Esophagus (tissue), 2 donors: ENCODE measurements around the gene TIGAR. TPM values are rescaled to one million over a fixed set of nuclear protein-coding genes. Genes with fewer than 3 reads are reported as not detected.

Experiments
- H3K27ac ChIP-seq, 2 donors: one replicate each; pipeline ENCODE4 v1.5.1; 2013; ENCODE audit warnings: low read depth in 2 of 2, mild to moderate bottlenecking in 2 of 2, inconsistent platforms in 1 of 2, low read length in 1 of 2, moderate library complexity in 1 of 2
- H3K27me3 ChIP-seq, 2 donors: one replicate each; pipeline ENCODE4 v1.6.1; 2013; ENCODE audit warnings: low read length in 2 of 2, control low read depth in 1 of 2, mild to moderate bottlenecking in 1 of 2; ENCODE audit not compliant: insufficient read depth in 2 of 2, control insufficient read depth in 1 of 2
- H3K36me3 ChIP-seq, 2 donors: one replicate each; pipeline ENCODE4 v1.6.1; 2013; ENCODE audit warnings: low read length in 1 of 2; ENCODE audit not compliant: control insufficient read depth in 2 of 2, insufficient read depth in 2 of 2
- H3K4me1 ChIP-seq, 2 donors: one replicate each; pipeline ENCODE4 v1.6.1; 2013; ENCODE audit warnings: low read length in 1 of 2; ENCODE audit not compliant: control insufficient read depth in 2 of 2, insufficient read depth in 2 of 2
- H3K4me3 ChIP-seq, 2 donors: one replicate each; pipeline ENCODE4 v1.5.1; 2013; ENCODE audit warnings: low read length in 2 of 2, mild to moderate bottlenecking in 2 of 2, low read depth in 1 of 2, moderate library complexity in 1 of 2
- H3K9me3 ChIP-seq, 2 donors: one replicate each; pipeline ENCODE4 v1.6.1; 2013; ENCODE audit warnings: mild to moderate bottlenecking in 2 of 2, low read depth in 1 of 2, low read length in 1 of 2, moderate library complexity in 1 of 2; ENCODE audit not compliant: control insufficient read depth in 2 of 2, insufficient read depth in 1 of 2
- WGBS, 2 donors: extraction: QIAGEN DNeasy Blood & Tissue Kit; methylation state at CpG; one replicate each; pipeline ENCODE4 v1.1.7; 2013; 5-methylcytosine and 5-hydroxymethylcytosine counted together
- polyA plus RNA-seq, 2 donors: library from polyadenylated mRNA; stranded (reverse); fragments of 200-250 nt; gene quantifications; one replicate each; pipeline ENCODE4 v1.2.3, GENCODE V29; 2013
- donor health status: healthy with polysubstance abuse.
- donor health status: Bipolar disorder and iron deficiency.

TIGAR gene
- polyA plus RNA-seq, 2 donors: 2.4 to 5.3 TPM

GRCh38 chr12:4383304-4383865, 62.4 kb downstream of the TIGAR start:
- Histone ChIP-seq H3K4me3 (no peak overlapping the region), H3K4me1 (no peaks in the 10 kb centered on the region), H3K9me3 (no peaks in the 10 kb centered on the region), H3K27ac (no peak overlapping the region), H3K36me3 (no peaks in the 10 kb centered on the region), H3K27me3 (no peaks in the 10 kb centered on the region)
- WGBS, 2 donors: 66 to 72% methylated on average over 8 of the region's 8 CpGs

GRCh38 chr12:4386801-4387200, 65.8 kb downstream of the TIGAR start:
- no peak overlapping the region for H3K4me3 ChIP-seq
- no peaks in the 10 kb centered on the region for H3K4me1 ChIP-seq
- H3K36me3 ChIP-seq: no peaks in the 10 kb centered on the region
- no peaks in the 10 kb centered on the region for H3K27me3 ChIP-seq
- no peak overlapping the region for H3K27ac ChIP-seq
- no peaks in the 10 kb centered on the region for H3K9me3 ChIP-seq
- WGBS, 2 donors: 70 to 75% methylated on average over 4 of the region's 4 CpGs

- Histone ChIP-seq H3K27ac (no peak overlapping the region), H3K9me3 (no peaks in the 10 kb centered on the region), H3K27me3 (no peaks in the 10 kb centered on the region), H3K4me3 (no peak overlapping the region), H3K36me3 (no peaks in the 10 kb centered on the region), H3K4me1 (no peaks in the 10 kb centered on the region)
- WGBS, 2 donors: 79 to 86% methylated on average over 5 of the region's 5 CpGs
Observed at GRCh38 chr12:4387607-4388006, 66.6 kb downstream of the TIGAR start.

- H3K27me3 ChIP-seq: no peaks in the 10 kb centered on the region
- 48% methylated on average over 1 of the region's 1 CpG for WGBS, 2 donors
- H3K4me1 ChIP-seq: no peaks in the 10 kb centered on the region
- H3K4me3 ChIP-seq: no peak overlapping the region
- H3K27ac ChIP-seq: no peak overlapping the region
- H3K9me3 ChIP-seq: no peaks in the 10 kb centered on the region
- no peaks in the 10 kb centered on the region for H3K36me3 ChIP-seq
Observed at GRCh38 chr12:4388032-4388431, 67.0 kb downstream of the TIGAR start.

GRCh38 chr12:4388662-4389061, 67.6 kb downstream of the TIGAR start:
- Histone ChIP-seq H3K4me1 (no peaks in the 10 kb centered on the region), H3K27ac (no peak overlapping the region), H3K27me3 (no peaks in the 10 kb centered on the region), H3K36me3 (no peaks in the 10 kb centered on the region), H3K9me3 (no peaks in the 10 kb centered on the region), H3K4me3 (no peak overlapping the region)
- 48% methylated on average over 2 of the region's 2 CpGs for WGBS, 2 donors

GRCh38 chr12:4392223-4392742, 71.3 kb downstream of the TIGAR start:
- Histone ChIP-seq H3K27ac (no peak overlapping the region), H3K4me1 (no peaks in the 10 kb centered on the region), H3K4me3 (no peak overlapping the region), H3K9me3 (no peaks in the 10 kb centered on the region), H3K27me3 (no peaks in the 10 kb centered on the region), H3K36me3 (no peaks in the 10 kb centered on the region)
- WGBS, 2 donors: 49 to 50% methylated on average over 14 to 15 of the region's 15 CpGs

GRCh38 chr12:4393211-4393610, 72.2 kb downstream of the TIGAR start:
- 79 to 81% methylated on average over 5 of the region's 5 CpGs for WGBS, 2 donors
- H3K9me3 ChIP-seq: no peaks in the 10 kb centered on the region
- no peak overlapping the region for H3K27ac ChIP-seq
- H3K4me3 ChIP-seq: no peak overlapping the region
- H3K27me3 ChIP-seq: no peaks in the 10 kb centered on the region
- no peaks in the 10 kb centered on the region for H3K4me1 ChIP-seq
- H3K36me3 ChIP-seq: no peaks in the 10 kb centered on the region

GRCh38 chr12:4395818-4396217, 74.8 kb downstream of the TIGAR start:
- no peaks in the 10 kb centered on the region for H3K36me3 ChIP-seq
- H3K4me1 ChIP-seq: no peaks in the 10 kb centered on the region
- WGBS, 2 donors: 66 to 76% methylated on average over 2 of the region's 2 CpGs
- H3K9me3 ChIP-seq: no peaks in the 10 kb centered on the region
- H3K4me3 ChIP-seq: no peak overlapping the region
- no peak overlapping the region for H3K27ac ChIP-seq
- H3K27me3 ChIP-seq: no peaks in the 10 kb centered on the region

- WGBS, 2 donors: 69 to 80% methylated on average over 3 of the region's 3 CpGs
- H3K27me3 ChIP-seq: no peaks in the 10 kb centered on the region
- no peaks in the 10 kb centered on the region for H3K4me1 ChIP-seq
- H3K36me3 ChIP-seq: no peaks in the 10 kb centered on the region
- H3K9me3 ChIP-seq: no peaks in the 10 kb centered on the region
- H3K4me3 ChIP-seq: no peak overlapping the region
- H3K27ac ChIP-seq: no peak overlapping the region
Observed at GRCh38 chr12:4401117-4401516, 80.1 kb downstream of the TIGAR start.

- Histone ChIP-seq H3K9me3 (no peaks in the 10 kb centered on the region), H3K4me3 (no peak overlapping the region), H3K4me1 (no peaks in the 10 kb centered on the region), H3K27ac (no peak overlapping the region), H3K36me3 (no peaks in the 10 kb centered on the region), H3K27me3 (no peaks in the 10 kb centered on the region)
- 75 to 86% methylated on average over 4 of the region's 4 CpGs for WGBS, 2 donors
Observed at GRCh38 chr12:4402996-4403395, 82.0 kb downstream of the TIGAR start.
